ENCODE results near the gene CUTC. TPM values are rescaled to one million over a fixed set of nuclear protein-coding genes. Genes with fewer than 3 reads are reported as not detected.

CUTC gene
- total and polyA plus RNA-seq, 4 donors, result 13.0 to 24.7 (median 20.6) TPM

- no peaks in the 10 kb centered on the region for H3K36me3 ChIP-seq (ENCODE audit: control insufficient read depth in 4 of 4, insufficient read depth in 4 of 4, low read length in 4 of 4)
- H3K4me1 ChIP-seq (ENCODE audit: control insufficient read depth in 5 of 5, insufficient read depth in 5 of 5, low read length in 5 of 5), result peaks cover 0 to 5% (median 0%) of the 10 kb centered on the region in 5 donors
- H3K9ac ChIP-seq (ENCODE audit: insufficient read depth in 1 of 2, low read length in 2 of 2), result no peak overlapping the region
- DNase-seq (no peak), ATAC-seq (ENCODE audit: insufficient read depth, low FRiP score) (no peak)
- no peaks in the 10 kb centered on the region for H3K9me3 ChIP-seq (ENCODE audit: control insufficient read depth in 4 of 4, insufficient read depth in 3 of 4, low read length in 3 of 4)
- no peak overlapping the region for H3K27ac ChIP-seq (ENCODE audit: low read depth in 1 of 2, low read length in 1 of 2)
- 93 to 96% methylated on average over 5 of the region's 5 CpGs for WGBS, 2 donors
- H3K27me3 ChIP-seq (ENCODE audit: control insufficient read depth in 3 of 3, insufficient read depth in 3 of 3, low read length in 2 of 3), result no peaks in the 10 kb centered on the region
- no peak overlapping the region for H3K4me3 ChIP-seq
- no peak for TF ChIP-seq CTCF (IDR thresholded peaks at IDR 0.05; ENCODE audit: control extremely low read depth, extremely low read depth)
Observed at GRCh38 chr10:99805190-99805589, 73.2 kb downstream of the CUTC start.

Other genes with a start within 250 kb of the CUTC start
- not detected for gene NKX2-3, start 199.3 kb upstream of the CUTC start, total RNA-seq
- not detected for gene NKX2-3, start 199.3 kb upstream of the CUTC start, polyA plus RNA-seq
- 10 to 100 TPM; 31.1 to 47.9 TPM for gene SLC25A28, start 111.8 kb upstream of the CUTC start, total RNA-seq
- 10 to 100 TPM; 47.2 to 86.9 TPM for gene SLC25A28, start 111.8 kb upstream of the CUTC start, polyA plus RNA-seq
- 10 to 100 TPM; 12.9 to 14.6 TPM for gene ENTPD7, start 72.7 kb upstream of the CUTC start, total RNA-seq
- 1 to 10 TPM; 1.0 to 8.3 TPM for gene ENTPD7, start 72.7 kb upstream of the CUTC start, polyA plus RNA-seq
- 10 to 100 TPM; 37.6 to 37.7 TPM for gene COX15, start 107 bp upstream of the CUTC start, total RNA-seq
- 10 to 100 TPM; 13.5 to 15.5 TPM for gene COX15, start 107 bp upstream of the CUTC start, polyA plus RNA-seq
- 1 to 10 TPM; 1.1 to 1.3 TPM for gene ABCC2, start 50.4 kb downstream of the CUTC start, total RNA-seq
- gene ABCC2, start 50.4 kb downstream of the CUTC start, polyA plus RNA-seq, result under 1 TPM; 0.47 to 0.82 TPM

Measured in lung (tissue), 12 donors.